Adrenal gland (tissue), 5 donors: ENCODE measurements around the gene TFCP2L1.
"Not testable (repeated sequence)": the region's sequence is repeated elsewhere in the genome, so short reads cannot be mapped to it uniquely, and the experiment has no call there.

Experiments used
- CTCF ChIP-seq, 6 experiments: fragments of 450-650 bp in 4 of 6; fragments of 200-600 bp in 2 of 6; sonication (generic) in 1 of 6; IDR thresholded peaks; 1 replicate in 5 of 6; 2 replicates in 1 of 6; pipeline versions ENCODE4 v1.5.1 to v1.8.0; 2016 to 2021; ENCODE audit warnings: antibody characterized with exemption in 6 of 6, mild to moderate bottlenecking in 2 of 6, moderate library complexity in 1 of 6
- POLR2A ChIP-seq, 2 donors: fragments of 450-650 bp; IDR thresholded peaks; one replicate each; pipeline ENCODE4 v1.6.1; 2017; ENCODE audit warnings: antibody characterized with exemption in 2 of 2, mild to moderate bottlenecking in 2 of 2, moderate library complexity in 1 of 2
- donor health status: DM: no; HTN: no; CAD: no.

GRCh38 chr2:121225681-121226080 is 59.3 kb downstream of the TFCP2L1 start:
- TF ChIP-seq CTCF, POLR2A (IDR thresholded peaks at IDR 0.05): not testable (repeated sequence)
